ENCODE results near the gene HIP1R. TPM values are rescaled to one million over a fixed set of nuclear protein-coding genes. Genes with fewer than 3 reads are reported as not detected.

Gene HIP1R
- total and polyA plus RNA-seq, 2 experiments from 2014 or later, result 8.0 to 22.1 TPM

DNA sequence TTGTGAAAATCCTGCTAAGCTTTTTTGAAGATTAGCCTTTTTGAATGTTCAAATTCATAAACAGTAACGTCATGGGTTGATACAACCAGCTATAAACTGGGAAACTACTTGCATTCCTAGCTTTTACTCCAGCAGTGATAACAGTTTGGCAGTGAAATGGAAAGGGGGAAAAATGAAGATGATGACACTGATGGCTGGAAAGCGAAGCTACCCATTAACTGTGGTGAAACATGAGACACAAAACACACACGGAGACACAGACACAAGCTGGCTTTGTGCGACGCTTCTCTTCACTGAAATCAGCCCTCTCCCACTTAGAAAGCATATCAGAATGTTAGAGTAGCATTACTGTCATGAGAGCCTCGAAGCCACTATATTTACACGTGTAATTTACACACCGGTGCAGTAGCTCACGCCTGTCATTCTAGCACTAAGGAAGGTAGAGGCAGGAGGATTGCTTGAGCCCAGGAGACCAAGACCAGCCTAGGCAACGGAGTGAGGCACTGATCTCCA lies 45.0 kb downstream of the HIP1R start (continued):
- TF ChIP-seq ZNF462 (CRISPR knock-in tag; IDR thresholded peaks at IDR 0.05) (no peak), CREB1 (CRISPR knock-in tag; IDR thresholded peaks at IDR 0.05; ENCODE audit: low read depth) (no peak), REST (IDR thresholded peaks at IDR 0.05; ENCODE audit: unreplicated experiment) (no peak)
- TF ChIP-seq, protein P1, sequence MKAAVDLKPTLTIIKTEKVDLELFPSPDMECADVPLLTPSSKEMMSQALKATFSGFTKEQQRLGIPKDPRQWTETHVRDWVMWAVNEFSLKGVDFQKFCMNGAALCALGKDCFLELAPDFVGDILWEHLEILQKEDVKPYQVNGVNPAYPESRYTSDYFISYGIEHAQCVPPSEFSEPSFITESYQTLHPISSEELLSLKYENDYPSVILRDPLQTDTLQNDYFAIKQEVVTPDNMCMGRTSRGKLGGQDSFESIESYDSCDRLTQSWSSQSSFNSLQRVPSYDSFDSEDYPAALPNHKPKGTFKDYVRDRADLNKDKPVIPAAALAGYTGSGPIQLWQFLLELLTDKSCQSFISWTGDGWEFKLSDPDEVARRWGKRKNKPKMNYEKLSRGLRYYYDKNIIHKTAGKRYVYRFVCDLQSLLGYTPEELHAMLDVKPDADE (IDR thresholded peaks at IDR 0.05), result no peak

Measured in GM23338 (cell line).